Measurements from ENCODE around the gene PIGZ.

Gene PIGZ

DNA sequence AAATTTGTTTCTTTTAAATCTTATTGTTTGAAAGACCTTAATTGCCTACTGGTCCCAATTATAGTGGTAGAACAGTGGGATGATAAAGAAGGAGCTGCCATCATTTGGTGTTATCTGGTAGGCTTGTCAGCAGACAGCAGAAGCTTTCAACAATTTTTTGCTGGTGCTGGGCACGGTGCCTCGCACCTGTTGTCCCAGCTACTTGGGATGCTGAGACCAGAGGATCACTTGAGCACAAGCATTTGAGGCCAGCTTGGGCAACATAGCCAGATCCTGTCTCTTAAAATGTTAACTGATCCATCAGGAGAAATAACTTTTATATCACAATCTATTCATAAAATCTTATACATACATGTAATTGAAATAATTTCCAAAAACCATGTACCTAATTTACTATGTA is 64.9 kb downstream of the PIGZ start:
- no peak for DNase-seq

DNA sequence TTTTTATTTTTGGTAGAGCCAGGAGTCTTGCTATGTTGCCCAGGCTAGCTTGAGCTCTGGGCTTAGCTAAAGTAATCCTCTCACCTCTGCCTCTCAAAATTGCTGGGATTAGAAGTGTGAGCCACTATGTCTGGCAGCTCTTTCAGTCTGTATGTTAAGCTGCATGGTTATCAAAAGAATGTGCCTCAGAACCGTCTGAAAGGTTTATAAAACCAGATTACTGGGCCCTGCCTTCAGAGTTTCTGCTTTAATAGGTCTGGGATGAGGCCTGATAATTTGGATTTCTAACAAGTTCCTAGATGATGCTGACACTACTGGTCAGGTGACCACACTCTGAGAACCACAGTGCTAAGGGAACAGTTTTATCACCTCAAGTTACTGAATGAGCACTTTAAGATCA is 66.3 kb downstream of the PIGZ start:
- DNase-seq = no peak

DNA sequence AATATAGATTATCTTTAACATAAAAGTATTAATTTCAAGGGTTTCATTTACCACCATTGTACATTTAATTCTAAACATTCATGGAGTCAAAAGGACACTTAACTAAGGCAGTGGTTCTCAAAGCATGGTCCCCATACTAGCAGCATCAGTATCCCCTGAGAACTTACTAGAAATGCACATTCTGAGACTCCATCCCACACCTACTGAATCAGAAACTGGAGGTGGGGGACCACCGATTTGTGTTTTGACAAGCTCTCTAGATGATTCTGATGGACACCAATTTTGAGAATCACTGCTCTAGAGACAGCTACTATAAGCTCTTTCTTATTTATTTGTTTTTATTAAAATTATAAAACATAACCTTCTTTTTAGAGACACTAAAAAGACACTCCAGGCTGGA is 66.9 kb downstream of the PIGZ start:
- no peak for DNase-seq
